Endothelial cell (in vitro differentiated cells): ENCODE results near the gene MIPEP. TPM values are rescaled to one million over a fixed set of nuclear protein-coding genes. Genes with fewer than 3 reads are reported as not detected.

Experiments used
- DNase-seq: peaks from one replicate; pipeline ENCODE4 v3.0.0; 2021; ENCODE audit warnings: low spot score
- H3K27ac Mint-ChIP-seq: one replicate; pipeline ENCODE4 v1.8.0; 2021; ENCODE audit warnings: mixed read lengths, inconsistent platforms; ENCODE audit not compliant: unreplicated experiment
- H3K27me3 Mint-ChIP-seq: one replicate; pipeline ENCODE4 v1.8.0; 2021; ENCODE audit warnings: mild to moderate bottlenecking, moderate library complexity, mixed read lengths, inconsistent platforms; ENCODE audit not compliant: unreplicated experiment
- H3K36me3 Mint-ChIP-seq: one replicate; pipeline ENCODE4 v1.8.0; 2021; ENCODE audit warnings: mild to moderate bottlenecking, low read depth, mixed read lengths, inconsistent platforms; ENCODE audit not compliant: unreplicated experiment
- H3K4me1 Mint-ChIP-seq: one replicate; pipeline ENCODE4 v1.8.0; 2021; ENCODE audit warnings: mild to moderate bottlenecking, mixed read lengths, inconsistent platforms; ENCODE audit not compliant: unreplicated experiment
- H3K4me3 Mint-ChIP-seq: one replicate; pipeline ENCODE4 v1.8.0; 2021; ENCODE audit warnings: mild to moderate bottlenecking, mixed read lengths, inconsistent platforms; ENCODE audit not compliant: unreplicated experiment
- H3K9me3 Mint-ChIP-seq: one replicate; pipeline ENCODE4 v1.8.0; 2021; ENCODE audit warnings: mixed read lengths, inconsistent platforms; ENCODE audit not compliant: unreplicated experiment
- CTCF ChIP-seq: fragments of 200-600 bp; sonication (generic); IDR thresholded peaks from one replicate; pipeline ENCODE4 v1.5.0; 2021; ENCODE audit warnings: antibody characterized with exemption; ENCODE audit not compliant: unreplicated experiment
- total RNA-seq: library from RNA; stranded (reverse); fragmentation: NEBNext Ultra II Directional; extraction: Animal tissue kit (Norgen Biotek cat#: 25700); gene quantifications from one replicate; pipeline ENCODE4 v1.2.1, GENCODE V29; 2021; ENCODE audit not compliant: unreplicated experiment

MIPEP gene
- total RNA-seq, 1 donor from 2014 or later: 8.8 TPM

- H3K27ac Mint-ChIP-seq: no peak overlapping the region
- TF ChIP-seq CTCF: no peak
- peaks cover 16% of the 10 kb centered on the region for H3K4me1 Mint-ChIP-seq
- no peak overlapping the region for H3K4me3 Mint-ChIP-seq
- no peak for DNase-seq
- peaks cover 2% of the 10 kb centered on the region for H3K27me3 Mint-ChIP-seq
- no peaks in the 10 kb centered on the region for H3K9me3 Mint-ChIP-seq
- peaks cover under 1% of the 10 kb centered on the region for H3K36me3 Mint-ChIP-seq
Measured at GRCh38 chr13:23847497-23847896, 41.7 kb downstream of the MIPEP start.

GRCh38 chr13:23845105-23845725 lies 44.0 kb downstream of the MIPEP start:
- DNase-seq: no peak
- peaks cover 2% of the 10 kb centered on the region for H3K27me3 Mint-ChIP-seq
- TF ChIP-seq CTCF: no peak
- H3K9me3 Mint-ChIP-seq: no peaks in the 10 kb centered on the region
- no peak overlapping the region for H3K4me3 Mint-ChIP-seq
- H3K4me1 Mint-ChIP-seq: peaks cover 19% of the 10 kb centered on the region
- peaks cover 3% of the 10 kb centered on the region for H3K36me3 Mint-ChIP-seq
- no peak overlapping the region for H3K27ac Mint-ChIP-seq

- H3K36me3 Mint-ChIP-seq: peaks cover 3% of the 10 kb centered on the region
- H3K27ac Mint-ChIP-seq: no peak overlapping the region
Measured at GRCh38 chr13:23844132-23844531, 45.1 kb downstream of the MIPEP start.

GRCh38 chr13:23843436-23843835 lies 45.8 kb downstream of the MIPEP start:
- H3K27ac Mint-ChIP-seq: no peak overlapping the region
- H3K9me3 Mint-ChIP-seq: no peaks in the 10 kb centered on the region
- H3K4me1 Mint-ChIP-seq: peaks cover 22% of the 10 kb centered on the region
- H3K27me3 Mint-ChIP-seq: peaks cover 2% of the 10 kb centered on the region
- no peak overlapping the region for H3K4me3 Mint-ChIP-seq
- peaks cover 3% of the 10 kb centered on the region for H3K36me3 Mint-ChIP-seq
- no peak for TF ChIP-seq CTCF
- DNase-seq: no peak

More at GRCh38 chr13:23844132-23844531, 45.1 kb downstream of the MIPEP start:
- DNase-seq: no peak
- Mint-ChIP-seq H3K27me3 (peaks cover 2% of the 10 kb centered on the region), H3K4me1 (peaks cover 27% of the 10 kb centered on the region), H3K9me3 (no peaks in the 10 kb centered on the region), H3K4me3 (no peak overlapping the region)
- no peak for TF ChIP-seq CTCF

- no peak for DNase-seq
- peaks cover 3% of the 10 kb centered on the region for H3K36me3 Mint-ChIP-seq
- H3K9me3 Mint-ChIP-seq: no peaks in the 10 kb centered on the region
- peaks cover 15% of the 10 kb centered on the region for H3K4me1 Mint-ChIP-seq
- no peak for TF ChIP-seq CTCF
- H3K27ac Mint-ChIP-seq: no peak overlapping the region
- H3K27me3 Mint-ChIP-seq: peaks cover 2% of the 10 kb centered on the region
- H3K4me3 Mint-ChIP-seq: no peak overlapping the region
Measured at GRCh38 chr13:23842406-23842805, 46.8 kb downstream of the MIPEP start.
